OCI-LY7 (cell line): ENCODE results near the gene OPRM1.

Experiments
- EZH2phosphoT487 ChIP-seq: fragments of 200-600 bp; sonication (generic); IDR thresholded peaks from 2 replicates; pipeline ENCODE4 v1.6.1; 2018; ENCODE audit warnings: low read depth, borderline replicate concordance, mild to moderate bottlenecking, mixed run types, antibody characterized with exemption, low read length, moderate library complexity, mixed read lengths
- TF ChIP-seq, protein P1 (sequence below): fragments of 200-600 bp; sonication (generic); conservative IDR thresholded peaks from 2 replicates; pipeline ENCODE4 v1.5.1; 2014; ENCODE audit warnings: mild to moderate bottlenecking, antibody characterized with exemption, low read length, moderate library complexity, mixed read lengths

DNA sequence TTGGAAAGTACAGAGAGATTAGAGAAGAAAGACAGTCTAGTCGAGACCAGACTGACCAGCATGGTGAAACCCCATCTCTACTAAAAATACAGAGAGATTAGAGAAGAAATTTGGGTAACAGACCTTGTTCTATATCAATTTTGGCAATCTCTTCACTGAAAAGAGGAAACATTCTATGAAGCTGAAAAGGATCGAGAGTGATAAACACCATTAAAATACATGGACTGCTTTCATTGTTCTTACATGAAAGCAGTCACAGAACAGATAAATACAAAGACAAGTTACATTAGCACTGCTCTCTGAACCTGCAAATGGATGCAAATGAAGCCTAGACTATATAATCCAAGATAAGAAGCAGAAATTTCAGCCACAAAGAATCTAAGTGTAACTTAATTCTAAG is 8.4 kb upstream of the OPRM1 start:
- TF ChIP-seq, protein P1, sequence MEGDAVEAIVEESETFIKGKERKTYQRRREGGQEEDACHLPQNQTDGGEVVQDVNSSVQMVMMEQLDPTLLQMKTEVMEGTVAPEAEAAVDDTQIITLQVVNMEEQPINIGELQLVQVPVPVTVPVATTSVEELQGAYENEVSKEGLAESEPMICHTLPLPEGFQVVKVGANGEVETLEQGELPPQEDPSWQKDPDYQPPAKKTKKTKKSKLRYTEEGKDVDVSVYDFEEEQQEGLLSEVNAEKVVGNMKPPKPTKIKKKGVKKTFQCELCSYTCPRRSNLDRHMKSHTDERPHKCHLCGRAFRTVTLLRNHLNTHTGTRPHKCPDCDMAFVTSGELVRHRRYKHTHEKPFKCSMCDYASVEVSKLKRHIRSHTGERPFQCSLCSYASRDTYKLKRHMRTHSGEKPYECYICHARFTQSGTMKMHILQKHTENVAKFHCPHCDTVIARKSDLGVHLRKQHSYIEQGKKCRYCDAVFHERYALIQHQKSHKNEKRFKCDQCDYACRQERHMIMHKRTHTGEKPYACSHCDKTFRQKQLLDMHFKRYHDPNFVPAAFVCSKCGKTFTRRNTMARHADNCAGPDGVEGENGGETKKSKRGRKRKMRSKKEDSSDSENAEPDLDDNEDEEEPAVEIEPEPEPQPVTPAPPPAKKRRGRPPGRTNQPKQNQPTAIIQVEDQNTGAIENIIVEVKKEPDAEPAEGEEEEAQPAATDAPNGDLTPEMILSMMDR = no peak
- no peak for TF ChIP-seq EZH2phosphoT487
